HG02870 (cell line): Measurements from ENCODE around the gene ZNF350.
"Not testable (repeated sequence)": the region's sequence is repeated elsewhere in the genome, so short reads cannot be mapped to it uniquely, and the experiment has no call there.

Source experiments
- ATAC-seq: cut with Tn5 transposase; IDR thresholded peaks from one replicate; pipeline ENCODE4 v1.9.1; 2021; ENCODE audit warnings: mild to moderate bottlenecking, moderate library complexity; ENCODE audit not compliant: unreplicated experiment

The ZNF350 gene

DNA sequence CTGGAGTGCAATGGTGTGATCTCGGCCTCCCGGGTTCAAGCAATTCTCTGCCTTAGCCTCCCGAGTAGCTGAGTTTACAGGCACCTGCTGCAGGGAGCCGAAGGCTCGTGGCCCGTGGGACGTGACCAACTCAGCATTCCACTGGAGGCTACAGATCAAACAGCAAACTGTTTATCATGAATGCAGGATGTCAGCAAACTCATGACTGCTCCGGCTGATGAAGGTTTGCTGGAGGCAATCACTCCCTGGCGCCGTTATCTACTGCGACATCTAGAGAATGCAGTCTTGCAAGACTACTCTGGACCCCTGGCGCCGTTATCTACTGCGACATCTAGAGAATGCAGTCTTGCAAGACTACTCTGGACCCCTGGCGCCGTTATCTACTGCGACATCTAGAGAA lies 10.9 kb downstream of the ZNF350 start:
- not testable (repeated sequence) for ATAC-seq

DNA sequence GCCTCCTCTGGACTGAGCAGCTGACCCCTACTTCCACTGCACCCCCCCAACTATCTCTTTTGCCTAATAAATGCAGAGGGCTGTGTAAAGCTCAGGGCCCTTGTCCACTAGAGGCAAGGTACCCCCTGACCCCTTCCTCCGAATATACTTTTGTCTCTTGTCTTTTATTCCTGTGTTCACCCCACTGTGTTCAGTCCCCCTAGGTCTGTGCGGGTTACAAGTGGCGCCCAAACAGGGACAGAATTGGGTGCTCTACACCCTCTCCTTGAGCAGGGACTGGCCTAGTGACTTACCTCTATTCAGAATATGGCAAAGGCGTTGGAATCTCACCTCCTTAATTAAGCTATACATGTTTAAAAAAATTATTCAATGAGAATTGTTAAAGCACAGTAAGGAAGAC lies 15.0 kb downstream of the ZNF350 start:
- no peak for ATAC-seq

DNA sequence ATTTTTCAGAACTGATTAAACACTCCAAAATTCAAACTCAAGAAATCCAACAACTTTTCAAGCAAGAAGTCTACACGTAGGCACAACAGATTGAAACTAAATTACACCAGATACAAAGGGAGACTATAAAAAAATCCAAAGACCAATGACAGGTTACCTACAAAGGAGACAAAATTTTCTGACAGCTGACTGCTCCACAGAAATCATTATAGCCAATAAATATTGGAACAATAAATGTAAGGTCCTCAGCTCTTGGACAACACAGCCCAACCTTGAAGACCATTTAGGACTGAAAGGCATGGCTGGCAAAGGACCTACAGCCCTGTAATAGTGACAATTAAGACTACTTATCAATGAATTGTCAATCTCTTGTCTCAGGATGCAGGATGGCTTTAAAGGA lies 15.9 kb downstream of the ZNF350 start:
- ATAC-seq, result no peak

DNA sequence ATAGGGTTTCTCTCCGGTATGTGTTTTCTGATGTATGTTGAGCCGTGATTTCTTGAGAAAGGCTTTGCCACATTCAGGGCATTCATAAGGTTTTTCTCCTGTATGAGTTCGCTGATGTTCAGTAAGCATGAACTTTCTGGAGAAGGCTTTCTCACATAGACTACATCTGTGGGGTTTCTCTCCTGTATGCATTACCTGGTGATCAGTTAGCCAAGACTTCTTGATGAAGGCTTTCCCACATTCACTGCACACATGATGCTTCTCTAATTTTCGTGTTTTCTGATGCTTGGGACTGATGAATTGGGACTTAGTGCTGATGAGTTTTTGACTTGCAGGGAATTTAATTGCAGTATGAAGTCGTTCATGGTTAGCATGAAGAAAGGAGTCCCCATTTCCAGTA lies 21.1 kb downstream of the ZNF350 start:
- no peak for ATAC-seq

DNA sequence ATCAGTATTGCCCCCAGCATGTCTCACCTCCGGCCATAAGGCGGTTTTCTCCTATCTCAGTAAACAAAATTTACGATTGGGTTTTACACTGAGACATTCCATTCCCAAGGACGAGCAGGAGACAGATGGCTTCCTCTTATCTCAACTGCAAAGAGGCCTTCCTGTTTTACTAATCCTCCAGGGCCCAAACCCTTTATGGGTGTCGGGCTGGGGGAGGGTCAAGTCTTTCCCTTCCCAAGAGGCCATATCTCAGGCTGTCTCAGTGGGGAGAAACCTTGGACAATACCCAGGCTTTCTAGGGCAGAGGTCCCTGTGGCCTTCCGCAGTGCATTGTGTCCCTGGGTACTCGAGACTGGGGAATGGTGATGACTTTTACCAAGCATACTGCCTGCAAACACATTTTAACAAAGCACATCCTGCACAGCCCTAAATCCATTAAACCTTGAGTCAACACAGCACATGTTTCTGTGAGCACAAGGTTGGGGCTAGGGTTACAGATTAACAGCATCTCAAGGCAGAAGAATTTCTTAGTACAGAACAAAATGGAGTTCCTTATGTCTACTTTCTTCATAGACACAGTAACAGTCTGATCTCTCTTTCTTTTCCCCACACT lies 25.9 kb downstream of the ZNF350 start:
- ATAC-seq, result not testable (repeated sequence)

DNA sequence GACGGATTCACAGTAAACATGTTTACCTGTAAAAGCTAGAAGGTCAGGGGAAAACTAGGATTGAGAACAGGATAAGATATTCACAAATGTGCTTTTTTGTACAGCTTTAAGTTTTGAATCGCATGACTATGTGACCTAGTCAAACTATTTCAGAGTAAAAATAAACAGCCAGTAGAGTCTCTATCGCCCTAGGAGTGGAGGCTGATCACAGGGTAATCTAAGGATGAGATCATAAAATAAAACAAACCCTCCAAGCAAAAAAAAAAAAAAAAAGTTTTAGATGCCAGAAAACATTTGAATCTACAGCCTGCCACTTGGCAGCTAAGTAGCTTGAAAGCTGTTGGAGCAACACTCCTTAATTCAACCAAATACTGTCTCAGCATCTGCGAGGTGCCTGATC lies 26.8 kb downstream of the ZNF350 start:
- no peak for ATAC-seq

DNA sequence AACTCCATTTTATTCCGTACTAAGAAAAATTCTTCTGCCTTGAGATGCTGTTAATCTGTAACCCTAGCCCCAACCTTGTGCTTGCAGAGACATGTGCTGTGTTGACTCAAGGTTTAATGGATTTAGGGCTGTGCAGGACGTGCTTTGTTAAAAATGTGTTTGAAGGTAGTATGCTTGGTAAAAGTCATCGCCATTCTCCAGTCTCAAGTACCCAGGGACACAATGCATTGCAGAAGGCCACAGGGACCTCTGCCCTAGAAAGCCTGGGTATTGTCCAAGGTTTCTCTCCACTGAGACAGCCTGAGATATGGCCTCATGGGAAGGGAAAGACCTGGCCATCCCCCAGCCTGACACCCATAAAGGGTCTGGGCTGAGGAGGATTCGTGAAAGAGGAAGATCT lies 28.8 kb downstream of the ZNF350 start:
- ATAC-seq, result not testable (repeated sequence)

DNA sequence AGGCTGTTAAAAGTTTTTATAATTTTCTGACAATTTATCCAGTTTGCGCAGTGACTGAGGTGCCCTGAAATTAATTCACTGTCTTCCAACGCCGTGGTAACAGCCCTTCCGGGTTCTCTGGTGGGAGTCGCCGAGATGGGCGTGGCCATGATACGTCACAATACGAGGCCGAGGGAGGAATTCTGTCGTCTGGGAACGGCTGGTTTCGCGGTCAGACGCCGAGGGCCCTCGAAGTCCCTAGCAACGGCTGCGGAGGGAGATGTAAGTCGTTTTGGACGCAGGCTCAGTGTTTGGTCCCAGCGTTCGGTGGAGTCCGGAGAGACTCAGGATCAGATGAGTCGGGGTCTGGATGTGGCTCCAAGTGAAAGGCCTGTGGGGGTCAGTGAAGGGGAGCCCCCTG lies 37.7 kb downstream of the ZNF350 start:
- ATAC-seq, result no peak

DNA sequence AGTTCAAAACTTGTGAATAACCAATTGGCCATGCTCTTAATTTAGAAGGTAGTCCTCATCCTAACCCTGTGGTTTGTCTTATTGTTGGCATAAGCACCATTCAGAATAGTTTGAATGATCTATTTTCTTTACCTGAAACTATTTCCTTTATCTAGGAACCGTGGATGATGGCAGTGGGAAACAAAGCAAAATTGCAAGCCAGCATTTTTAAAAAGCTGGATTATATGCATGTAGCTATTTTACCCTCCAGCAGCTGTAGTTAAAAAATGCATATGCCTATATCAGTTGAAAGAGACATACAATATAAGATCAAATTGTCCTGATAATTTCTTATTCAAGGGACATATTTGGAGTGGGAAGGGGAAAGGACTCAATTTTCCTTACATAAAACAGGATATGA lies 40.0 kb downstream of the ZNF350 start:
- no peak for ATAC-seq

DNA sequence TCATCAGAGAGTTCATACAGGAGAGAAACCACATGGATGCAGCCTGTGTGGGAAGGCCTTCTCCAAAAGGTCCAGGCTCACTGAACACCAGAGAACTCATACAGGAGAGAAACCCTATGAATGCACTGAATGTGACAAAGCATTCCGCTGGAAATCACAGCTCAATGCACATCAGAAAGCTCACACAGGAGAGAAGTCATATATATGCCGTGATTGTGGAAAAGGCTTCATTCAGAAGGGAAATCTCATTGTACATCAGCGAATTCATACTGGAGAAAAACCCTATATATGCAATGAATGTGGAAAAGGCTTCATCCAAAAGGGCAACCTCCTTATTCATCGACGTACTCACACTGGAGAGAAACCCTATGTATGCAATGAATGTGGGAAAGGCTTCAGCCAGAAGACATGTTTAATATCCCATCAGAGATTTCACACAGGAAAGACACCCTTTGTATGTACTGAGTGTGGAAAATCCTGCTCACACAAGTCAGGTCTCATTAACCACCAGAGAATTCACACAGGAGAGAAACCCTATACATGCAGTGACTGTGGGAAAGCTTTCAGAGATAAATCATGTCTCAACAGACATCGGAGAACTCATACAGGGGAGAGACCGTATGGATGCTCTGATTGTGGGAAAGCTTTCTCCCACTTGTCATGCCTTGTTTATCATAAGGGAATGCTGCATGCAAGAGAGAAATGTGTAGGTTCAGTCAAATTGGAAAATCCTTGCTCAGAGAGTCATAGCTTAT lies 41.7 kb downstream of the ZNF350 start:
- ATAC-seq, result no peak

DNA sequence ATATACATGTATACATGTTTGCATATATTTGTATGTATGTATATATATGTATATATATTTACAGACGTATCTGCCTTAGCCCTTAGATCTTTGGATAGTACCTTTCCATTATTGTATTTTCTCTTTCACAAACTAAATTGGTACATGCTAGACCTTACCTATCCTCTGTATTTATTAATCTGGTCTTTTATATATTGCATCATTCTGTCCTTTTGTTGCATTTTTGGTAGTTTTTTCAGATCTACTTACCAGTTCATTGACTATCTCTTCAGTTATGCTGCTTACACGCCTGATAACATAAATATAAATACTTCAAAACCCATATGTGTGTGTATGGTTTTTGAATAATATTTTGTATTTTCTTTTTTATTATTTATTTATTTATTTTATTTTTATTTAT lies 47.7 kb downstream of the ZNF350 start:
- no peak for ATAC-seq

DNA sequence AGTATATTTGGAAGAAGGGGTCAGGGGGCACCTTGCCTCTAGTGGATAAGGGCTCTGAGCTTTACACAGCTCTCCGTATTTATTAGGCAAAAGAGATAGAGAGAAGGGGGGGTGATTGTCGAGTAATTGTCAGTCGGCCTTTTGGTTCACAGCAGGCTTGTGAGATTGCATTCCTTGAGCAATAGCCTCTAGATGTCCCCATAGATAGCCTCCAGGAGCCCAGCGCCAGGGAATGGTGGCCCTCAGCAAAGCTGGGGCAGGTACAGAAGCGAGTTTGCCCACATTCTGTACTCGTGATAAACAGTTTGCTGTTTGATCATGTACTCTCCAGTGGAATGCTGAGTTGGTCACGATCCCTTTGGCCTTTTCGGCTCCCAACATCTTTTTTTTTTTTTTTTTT lies 54.7 kb downstream of the ZNF350 start:
- ATAC-seq, result no peak

DNA sequence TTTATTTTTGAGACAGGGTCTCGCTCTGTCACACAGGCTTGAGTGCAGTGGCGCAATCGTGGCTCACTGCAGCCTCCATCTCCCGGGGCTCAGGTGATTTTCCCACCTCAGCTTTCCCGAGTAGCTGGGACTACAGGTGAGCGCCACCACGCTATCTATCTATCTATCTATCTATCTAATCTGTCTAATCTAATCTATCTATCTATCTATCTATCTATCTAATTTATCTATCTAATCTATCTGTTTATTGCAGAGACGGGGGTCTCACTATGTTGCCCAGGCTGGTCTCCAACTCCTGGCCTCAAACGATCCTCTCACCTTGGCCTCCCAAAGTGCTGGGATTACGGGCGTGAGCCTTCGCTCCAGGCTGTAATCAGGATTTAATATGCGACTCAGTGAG lies 58.8 kb downstream of the ZNF350 start:
- no peak for ATAC-seq

DNA sequence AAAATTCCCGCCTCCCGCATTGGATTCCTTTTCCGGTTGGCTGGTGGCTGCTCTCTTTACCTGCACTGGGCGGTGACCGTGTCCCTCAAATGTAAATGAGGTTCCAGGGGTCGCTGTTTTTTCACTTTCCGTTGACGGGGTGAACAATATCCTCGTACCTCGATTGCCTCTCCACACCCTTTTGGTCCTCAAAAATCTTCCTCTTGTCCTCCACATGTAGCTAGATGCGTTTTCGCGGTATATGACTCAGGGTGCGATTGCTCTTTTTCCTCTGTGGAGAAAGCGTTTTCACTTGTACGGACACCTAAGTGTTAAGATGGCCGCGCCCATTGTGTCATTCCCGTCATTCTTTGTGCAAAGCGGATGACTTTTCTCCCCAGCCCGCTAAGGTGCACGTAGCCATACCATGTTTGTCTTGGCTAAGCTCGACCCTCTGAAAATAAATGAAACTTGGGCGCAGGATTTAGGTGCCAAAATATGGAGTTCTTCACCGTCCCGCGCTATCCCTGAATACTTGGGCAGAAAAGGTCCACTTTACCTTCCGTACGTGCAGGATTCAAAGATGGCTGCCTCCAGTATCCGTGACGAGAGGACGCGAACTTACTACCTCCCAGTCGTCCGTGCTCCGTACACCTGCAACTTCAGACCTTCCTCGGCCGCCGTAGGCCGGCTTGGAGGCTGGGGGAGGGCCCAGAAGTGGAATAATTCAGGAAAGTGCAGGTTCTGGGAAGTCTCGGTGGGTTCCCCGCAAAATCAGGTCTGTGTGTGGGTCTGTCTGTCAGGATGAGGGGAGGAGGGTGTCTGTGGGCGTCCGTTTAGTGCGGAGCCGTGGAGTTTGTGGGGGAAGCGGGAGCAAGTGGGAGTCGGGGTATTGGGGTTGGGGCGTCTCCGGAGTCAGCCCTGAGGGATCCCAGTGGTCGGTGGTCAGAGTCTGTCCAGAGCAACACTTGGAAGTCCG lies 59.6 kb downstream of the ZNF350 start, which contains the start of gene ZNF613:
TSS of gene ZNF613 (plus strand) at position 689 of the 958 bp plus-strand sequence. CDS start 8,749 bp downstream, outside the sequence.
- ATAC-seq, result peak; percentile 75

DNA sequence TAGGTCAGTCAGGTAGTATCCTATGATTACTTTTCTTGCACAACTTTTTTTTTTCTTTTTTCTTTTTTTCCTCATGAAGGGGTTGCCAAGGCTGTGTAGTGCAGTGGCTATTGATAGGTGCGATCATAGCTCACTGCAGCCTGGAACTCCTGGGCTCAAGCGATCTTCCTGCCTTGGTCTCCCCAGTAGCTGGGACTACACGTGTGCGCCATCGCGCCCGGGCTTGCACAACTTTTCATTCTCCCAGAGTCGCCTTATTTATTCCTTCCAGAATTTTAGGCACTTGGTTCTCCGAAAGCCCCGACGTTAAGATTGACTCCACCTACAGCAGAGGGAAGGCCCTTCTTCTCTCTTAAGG lies 60.2 kb downstream of the ZNF350 start:
- no peak for ATAC-seq

DNA sequence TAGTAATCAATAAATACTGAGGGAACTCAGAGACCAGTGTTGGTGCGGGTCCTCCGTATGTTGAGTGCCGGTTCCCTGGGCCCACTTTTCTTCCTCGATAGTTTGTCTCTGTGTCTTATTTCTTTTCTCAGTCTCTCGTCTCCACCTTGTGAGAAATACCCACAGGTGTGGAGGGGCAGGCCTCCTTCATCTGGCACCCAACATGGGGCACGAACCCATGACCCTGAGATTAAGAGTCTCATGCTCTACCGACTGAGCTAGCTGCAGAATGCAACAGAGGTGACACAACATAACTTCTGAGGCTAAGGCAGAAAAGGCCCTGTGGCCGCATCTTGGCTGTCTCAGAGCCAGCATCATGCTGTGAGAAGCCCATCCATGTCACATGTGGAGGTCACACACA lies 64.7 kb downstream of the ZNF350 start:
- no peak for ATAC-seq

DNA sequence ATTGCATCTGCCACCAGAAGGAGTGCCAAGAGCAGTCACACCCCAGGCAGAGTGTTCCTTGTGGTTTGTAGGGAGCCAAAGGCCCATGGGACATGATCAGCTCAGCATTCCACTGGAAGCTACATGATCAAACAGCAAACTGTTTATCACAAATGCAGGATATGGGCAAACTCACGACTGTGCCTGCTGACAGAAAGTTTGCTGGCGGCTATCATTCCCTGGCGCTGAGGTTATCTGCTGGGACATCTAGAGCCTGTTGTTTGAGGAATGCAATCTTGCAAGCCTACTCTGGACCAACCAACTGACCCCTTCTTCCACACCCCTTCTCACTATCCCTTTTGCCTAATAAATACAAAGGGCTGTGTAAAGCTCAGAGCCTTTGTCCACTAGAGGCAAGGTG lies 67.0 kb downstream of the ZNF350 start:
- ATAC-seq, result no peak

DNA sequence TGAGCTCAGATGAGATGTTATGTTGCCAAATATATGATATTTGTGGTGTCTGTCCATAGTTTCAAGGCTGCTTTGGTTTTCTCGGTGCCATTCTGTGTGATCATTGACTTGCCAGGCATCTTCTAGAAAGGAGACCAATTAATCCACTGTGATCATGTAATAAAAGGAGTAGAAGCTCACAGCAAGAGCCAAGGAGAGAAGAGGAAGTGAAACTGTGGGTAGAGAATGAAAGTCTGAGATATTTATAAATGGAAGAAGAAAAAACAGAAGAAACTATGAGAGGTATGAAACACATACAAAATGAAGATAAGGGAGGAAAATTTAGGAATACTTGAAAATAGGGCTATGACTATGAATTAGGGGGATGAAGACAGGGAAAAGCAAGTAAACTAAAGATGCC lies 70.5 kb downstream of the ZNF350 start:
- no peak for ATAC-seq

DNA sequence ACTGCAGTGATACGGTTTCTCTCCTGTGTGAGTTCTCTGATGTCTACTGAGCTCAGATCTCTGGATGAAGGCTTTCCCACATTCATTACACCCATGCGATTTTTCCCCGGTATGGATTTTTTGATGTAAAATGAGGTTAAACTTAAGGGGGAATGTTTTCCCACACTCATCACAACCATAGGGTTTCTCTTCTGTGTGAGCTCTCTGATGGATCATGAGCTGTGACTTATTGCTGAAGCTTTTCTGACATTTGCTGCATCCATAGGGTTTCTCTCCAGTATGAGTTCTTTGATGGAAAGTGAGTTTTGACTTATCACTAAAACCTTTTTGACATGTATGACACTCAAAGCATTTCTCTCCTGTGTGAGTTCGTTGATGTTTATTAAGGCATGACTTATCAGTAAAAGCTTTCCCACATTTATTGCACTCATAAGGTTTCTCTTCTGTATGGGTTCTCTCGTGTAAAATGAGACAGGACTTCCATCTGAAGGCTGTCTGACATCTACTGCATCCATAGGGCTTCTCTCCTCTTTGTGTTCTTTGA lies 71.2 kb downstream of the ZNF350 start:
- ATAC-seq, result no peak
